ENCODE data around the gene ZHX3.
A peak's percentile ranks its signal among the peaks of the same experiment; 100 is the strongest.

The ZHX3 gene

GRCh38 chr20:41150664-41151063 is 166.9 kb downstream of the ZHX3 start:
- peak; percentile 46 for DNase-seq (ENCODE audit: low spot score)

- DNase-seq (ENCODE audit: low spot score): no peak
These were observed 168.6 kb downstream of the ZHX3 start for GRCh38 chr20:41148942-41149341.

- DNase-seq (ENCODE audit: low spot score): no peak
These were observed 169.8 kb downstream of the ZHX3 start for GRCh38 chr20:41147767-41148191.

GRCh38 chr20:41145821-41146620 is 171.5 kb downstream of the ZHX3 start:
- no peak for DNase-seq (ENCODE audit: low spot score)

- DNase-seq (ENCODE audit: low spot score): no peak
These were observed 172.2 kb downstream of the ZHX3 start for GRCh38 chr20:41145317-41145716.

- no peak for DNase-seq (ENCODE audit: low spot score)
These were observed 174.2 kb downstream of the ZHX3 start for GRCh38 chr20:41143354-41143753.

GRCh38 chr20:41142919-41143318 is 174.6 kb downstream of the ZHX3 start:
- DNase-seq (ENCODE audit: low spot score): no peak

- DNase-seq (ENCODE audit: low spot score): no peak
These were observed 175.3 kb downstream of the ZHX3 start for GRCh38 chr20:41142245-41142644.

GRCh38 chr20:41141153-41141815 is 176.2 kb downstream of the ZHX3 start:
- DNase-seq (ENCODE audit: low spot score): no peak

- no peak for DNase-seq (ENCODE audit: low spot score)
These were observed 177.1 kb downstream of the ZHX3 start for GRCh38 chr20:41140226-41141133.

- DNase-seq (ENCODE audit: low spot score): no peak
These were observed 178.1 kb downstream of the ZHX3 start for GRCh38 chr20:41139227-41140093.

GRCh38 chr20:41138475-41139226 is 178.9 kb downstream of the ZHX3 start:
- DNase-seq (ENCODE audit: low spot score): no peak

- DNase-seq (ENCODE audit: low spot score): peak; percentile 80
These were observed 179.7 kb downstream of the ZHX3 start for GRCh38 chr20:41137614-41138474.

- peak; percentile 99 for DNase-seq (ENCODE audit: low spot score)
These were observed 180.6 kb downstream of the ZHX3 start, which contains the start of gene PLCG1 for GRCh38 chr20:41136680-41137613. PLCG1 (plus strand) TSS chr20:41137543; CDS start chr20:41137642, 99 bp downstream.

- no peak for DNase-seq (ENCODE audit: low spot score)
These were observed 181.4 kb downstream of the ZHX3 start for GRCh38 chr20:41135888-41136679.

- peak; percentile 77 for DNase-seq (ENCODE audit: low spot score)
These were observed 182.2 kb downstream of the ZHX3 start for GRCh38 chr20:41135187-41135887.
